GM18507 (cell line): ENCODE data around the gene MFAP1.

ENCODE experiments used
- DNase-seq: peaks from one replicate; pipeline ENCODE4 v3.0.0; 2011; ENCODE audit warnings: low read depth; ENCODE audit not compliant: insufficient read length; ENCODE audit errors: extremely low spot score
- FAIRE-seq: peaks from 2 replicates; lab custom pipeline; 2011; peaks lifted over from hg19 to GRCh38; lab: Jason Lieb, UNC

The MFAP1 gene

GRCh38 chr15:43789409-43789808 is 35.1 kb downstream of the MFAP1 start:
- FAIRE-seq (no peak), DNase-seq (no peak)

GRCh38 chr15:43779016-43779415 is 45.5 kb downstream of the MFAP1 start:
- DNase-seq (no peak), FAIRE-seq (no peak)

DNA sequence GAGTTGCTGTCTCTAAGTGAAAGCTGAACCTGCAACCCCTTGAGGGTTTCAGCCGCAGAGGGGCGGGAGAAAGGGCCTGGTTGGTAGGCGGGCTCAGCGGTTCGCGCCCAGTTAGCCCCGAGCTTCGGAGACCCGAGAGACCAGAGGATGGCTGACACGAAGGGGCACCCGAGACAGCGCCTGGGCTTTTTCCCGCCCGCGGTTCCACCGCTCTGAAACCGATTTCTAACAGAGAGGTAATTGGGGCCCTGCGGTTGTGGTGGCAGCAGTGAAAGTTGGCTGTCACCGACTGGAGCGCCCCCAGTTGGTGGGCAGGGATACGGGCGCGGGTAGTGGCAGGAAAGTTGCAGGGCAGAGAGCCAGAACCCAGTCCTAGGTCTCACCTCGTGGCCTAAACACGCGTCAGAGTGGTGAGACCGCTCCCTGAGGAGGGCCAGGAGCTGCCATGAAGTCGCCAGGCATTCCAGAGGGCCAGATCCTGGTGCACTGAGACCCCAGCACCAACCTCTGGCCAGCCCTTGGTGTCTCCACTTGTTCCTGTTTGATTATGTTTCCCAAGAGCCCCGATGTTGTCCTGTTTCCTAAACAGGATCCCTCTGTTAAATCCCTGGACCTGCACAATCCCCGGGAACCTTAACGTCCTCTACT is 47.1 kb downstream of the MFAP1 start:
- FAIRE-seq = peak; percentile 88
- DNase-seq = no peak

- no peak for FAIRE-seq
- DNase-seq = no peak
Observed at GRCh38 chr15:43776718-43777266, 47.7 kb downstream of the MFAP1 start, which contains the start of gene ELL3. Gene ELL3 (minus strand): TSS chr15:43776966. CDS start chr15:43776901, 65 bp downstream.

DNA sequence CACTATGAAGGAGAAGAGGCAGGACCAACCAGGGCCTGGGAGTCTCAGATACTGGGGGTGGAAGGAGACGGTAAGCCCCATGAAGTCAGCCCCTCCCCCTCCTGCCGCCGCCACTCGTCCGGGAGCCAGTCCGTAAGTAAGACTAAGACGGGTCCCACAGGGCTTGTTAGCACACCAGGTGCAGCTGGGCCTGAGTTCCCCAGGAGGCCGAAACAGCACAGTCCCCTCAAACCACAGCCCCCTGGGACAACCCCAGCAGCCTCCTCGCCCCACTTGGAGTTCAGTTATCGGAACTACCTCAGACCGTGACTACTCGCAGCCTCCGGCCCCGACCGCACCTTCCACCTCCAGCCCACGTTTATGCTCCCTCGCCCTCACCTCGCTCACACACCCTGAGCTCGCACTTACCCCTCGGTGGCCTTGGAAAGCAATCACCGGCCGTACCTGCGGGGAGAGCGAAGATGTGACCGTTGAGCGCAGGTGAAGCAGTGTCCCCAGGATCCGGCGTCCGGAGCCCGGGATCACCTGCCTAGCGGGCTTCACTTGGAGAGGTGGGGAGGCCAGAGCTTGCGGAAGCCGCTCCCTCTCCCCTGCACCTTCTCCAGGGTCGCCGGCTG is 48.3 kb downstream of the MFAP1 start:
- DNase-seq (no peak), FAIRE-seq (peak; percentile 96)

- FAIRE-seq (no peak), DNase-seq (no peak)
Observed at GRCh38 chr15:43775411-43775965, 49.0 kb downstream of the MFAP1 start.

- FAIRE-seq = no peak
Observed at GRCh38 chr15:43774062-43774461, 50.4 kb downstream of the MFAP1 start.

DNA sequence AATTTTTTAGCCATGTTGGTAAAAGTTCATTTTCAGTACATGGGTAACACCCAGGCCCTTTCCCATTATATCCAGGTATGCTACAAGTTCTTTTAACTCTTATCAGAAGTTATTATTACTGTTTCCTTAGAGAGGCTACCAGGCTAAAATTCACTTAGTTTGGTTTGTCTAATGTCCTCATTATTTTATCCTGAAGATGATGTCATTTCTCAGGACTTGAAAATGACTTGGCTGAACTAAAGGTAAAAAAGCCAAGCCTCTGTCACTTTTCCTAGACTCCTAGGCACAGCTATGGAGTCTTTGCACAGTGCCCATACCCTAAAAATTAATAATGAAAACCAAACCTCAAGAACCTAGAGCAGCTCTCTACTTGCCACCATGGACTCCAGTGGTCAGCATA is 51.9 kb downstream of the MFAP1 start:
- FAIRE-seq (no peak), DNase-seq (no peak)

More at GRCh38 chr15:43774062-43774461, 50.4 kb downstream of the MFAP1 start:
- no peak for DNase-seq

GRCh38 chr15:43771816-43772215 is 52.7 kb downstream of the MFAP1 start:
- FAIRE-seq (no peak), DNase-seq (no peak)

DNA sequence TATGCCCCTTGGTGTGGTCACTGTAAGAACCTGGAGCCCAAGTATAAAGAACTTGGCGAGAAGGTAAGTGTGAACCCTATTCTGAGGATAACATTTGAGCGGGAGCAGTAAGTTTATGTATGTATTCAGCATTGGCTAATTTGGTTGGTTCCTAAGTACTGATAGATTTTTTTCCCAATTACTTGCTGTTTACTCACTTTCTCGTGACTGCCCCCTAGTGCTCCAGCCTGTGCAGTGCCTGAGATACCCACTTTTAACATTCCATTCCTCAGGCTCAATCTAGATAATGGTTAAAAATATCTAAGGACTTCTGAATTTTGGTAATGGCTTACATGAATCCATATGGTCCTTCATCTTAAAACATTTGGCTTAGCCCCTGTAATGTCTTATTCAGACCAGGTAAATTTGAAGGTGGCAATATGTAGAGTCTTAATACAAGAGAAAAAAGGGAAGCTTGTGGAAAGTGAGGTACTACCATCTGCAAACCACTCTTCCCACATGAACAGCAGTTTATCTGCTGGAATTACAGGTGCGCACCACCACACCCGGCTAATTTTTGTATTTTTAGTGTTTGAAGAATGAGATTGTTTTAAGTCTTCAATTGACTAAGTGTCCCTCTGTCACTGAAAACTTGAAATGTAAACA is 54.8 kb downstream of the MFAP1 start:
- DNase-seq (no peak), FAIRE-seq (peak; percentile 73)

DNA sequence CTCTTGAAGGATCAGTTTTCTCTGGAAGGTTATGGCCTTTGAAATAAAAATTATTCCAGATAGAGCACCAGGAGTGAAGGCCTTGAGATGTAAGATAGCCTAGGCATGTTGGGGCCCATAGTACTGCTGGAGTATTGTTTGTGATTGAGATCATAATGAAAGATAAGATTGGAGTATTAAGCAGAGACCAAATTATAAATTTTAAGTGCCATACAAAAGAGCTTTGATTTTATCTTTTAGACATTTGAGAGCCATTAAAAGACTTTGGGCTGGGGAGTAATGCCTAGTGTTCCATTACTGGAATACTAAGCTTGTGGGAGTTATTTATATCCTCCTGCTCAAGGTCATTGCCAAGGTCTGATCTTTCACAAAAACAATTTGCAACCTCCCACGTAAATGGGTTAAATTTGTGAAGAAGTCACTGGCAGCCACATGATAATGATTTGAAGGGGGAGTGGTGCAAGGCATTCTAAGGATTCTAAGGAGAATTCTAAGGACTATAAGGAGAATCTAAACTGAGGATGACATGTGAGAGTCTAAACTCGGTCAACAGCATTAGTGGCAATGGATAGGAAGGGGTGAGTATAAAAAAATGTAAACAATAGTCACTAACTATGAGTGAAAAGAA is 60.6 kb downstream of the MFAP1 start:
- FAIRE-seq (no peak), DNase-seq (no peak)

- FAIRE-seq = no peak
- no peak for DNase-seq
Observed at GRCh38 chr15:43762824-43763223, 61.7 kb downstream of the MFAP1 start.
